Measurements from ENCODE around the gene TGFB1. TPM values are rescaled to one million over a fixed set of nuclear protein-coding genes. Genes with fewer than 3 reads are reported as not detected.

The TGFB1 gene
- total RNA-seq, 1 donor from 2014 or later: 3.4 TPM

- DNase-seq (ENCODE audit: extremely low spot score, unreplicated experiment): no peak
- peak overlapping the region; percentile 39 for H3K27ac Mint-ChIP-seq
These were observed 46.4 kb downstream of the TGFB1 start for GRCh38 chr19:41307090-41307875.

GRCh38 chr19:41305927-41306793 lies 47.6 kb downstream of the TGFB1 start:
- Mint-ChIP-seq H3K36me3 (peaks cover 15% of the 10 kb centered on the region), H3K4me1 (ENCODE audit: unreplicated experiment) (peaks cover 18% of the 10 kb centered on the region), H3K27ac (no peak overlapping the region), H3K27me3 (no peaks in the 10 kb centered on the region), H3K4me3 (no peak overlapping the region), H3K9me3 (no peaks in the 10 kb centered on the region)
- no peak for TF ChIP-seq CTCF (conservative IDR thresholded peaks at IDR 0.05)
- no peak for DNase-seq (ENCODE audit: extremely low spot score, unreplicated experiment)

More at GRCh38 chr19:41307090-41307875, 46.4 kb downstream of the TGFB1 start:
- no peak overlapping the region for H3K4me3 Mint-ChIP-seq
- H3K9me3 Mint-ChIP-seq: no peaks in the 10 kb centered on the region
- H3K4me1 Mint-ChIP-seq (ENCODE audit: unreplicated experiment): peaks cover 25% of the 10 kb centered on the region
- H3K27me3 Mint-ChIP-seq: no peaks in the 10 kb centered on the region
- peaks cover 8% of the 10 kb centered on the region for H3K36me3 Mint-ChIP-seq
- no peak for TF ChIP-seq CTCF (conservative IDR thresholded peaks at IDR 0.05)

GRCh38 chr19:41304706-41305483 lies 48.8 kb downstream of the TGFB1 start:
- Mint-ChIP-seq H3K4me1 (ENCODE audit: unreplicated experiment) (peaks cover 11% of the 10 kb centered on the region), H3K36me3 (peaks cover 12% of the 10 kb centered on the region), H3K9me3 (no peaks in the 10 kb centered on the region), H3K27ac (no peak overlapping the region), H3K27me3 (no peaks in the 10 kb centered on the region), H3K4me3 (no peak overlapping the region)
- no peak for TF ChIP-seq CTCF (conservative IDR thresholded peaks at IDR 0.05)
- DNase-seq (ENCODE audit: extremely low spot score, unreplicated experiment): no peak

GRCh38 chr19:41303954-41304353 lies 49.8 kb downstream of the TGFB1 start:
- Mint-ChIP-seq H3K9me3 (no peaks in the 10 kb centered on the region), H3K4me1 (ENCODE audit: unreplicated experiment) (peaks cover 8% of the 10 kb centered on the region), H3K27me3 (no peaks in the 10 kb centered on the region), H3K27ac (no peak overlapping the region), H3K4me3 (no peak overlapping the region), H3K36me3 (peaks cover 17% of the 10 kb centered on the region)
- TF ChIP-seq CTCF (conservative IDR thresholded peaks at IDR 0.05): no peak
- no peak for DNase-seq (ENCODE audit: extremely low spot score, unreplicated experiment)

- DNase-seq (ENCODE audit: extremely low spot score, unreplicated experiment): no peak
- H3K9me3 Mint-ChIP-seq: no peaks in the 10 kb centered on the region
- no peak overlapping the region for H3K4me3 Mint-ChIP-seq
- H3K27me3 Mint-ChIP-seq: no peaks in the 10 kb centered on the region
- peaks cover 5% of the 10 kb centered on the region for H3K4me1 Mint-ChIP-seq (ENCODE audit: unreplicated experiment)
- peaks cover 20% of the 10 kb centered on the region for H3K36me3 Mint-ChIP-seq
- no peak for TF ChIP-seq CTCF (conservative IDR thresholded peaks at IDR 0.05)
- H3K27ac Mint-ChIP-seq: no peak overlapping the region
These were observed 50.9 kb downstream of the TGFB1 start for GRCh38 chr19:41302624-41303351.

Data from type B pancreatic cell (in vitro differentiated cells).